Esophagus squamous epithelium (tissue), 5 donors: ENCODE measurements around the gene SNAP29. TPM values are rescaled to one million over a fixed set of nuclear protein-coding genes. Genes with fewer than 3 reads are reported as not detected.

ENCODE experiments used
- DNase-seq: peaks from one replicate; lab custom pipeline; 2025; lab: John Stamatoyannopoulos, UW
- H3K27ac ChIP-seq, 4 donors: fragments of 200-600 bp; sonication (generic); one replicate each; pipeline ENCODE4 v1.5.1; 2016 to 2019; ENCODE audit warnings: mild to moderate bottlenecking in 1 of 4
- H3K27me3 ChIP-seq, 4 donors: fragments of 200-600 bp; sonication (generic); 1 replicate in 3 of 4; 2 replicates in 1 of 4; pipeline versions ENCODE4 v1.5.1 to v1.6.0; 2017 to 2021; ENCODE audit warnings: antibody characterized with exemption in 1 of 4
- H3K36me3 ChIP-seq, 3 donors: fragments of 200-600 bp; sonication (generic); one replicate each; pipeline ENCODE4 v1.5.1; 2016 to 2019
- H3K4me1 ChIP-seq, 3 donors: fragments of 200-600 bp; sonication (generic); one replicate each; pipeline ENCODE4 v1.5.1; 2017 to 2019
- H3K4me3 ChIP-seq, 4 donors: fragments of 200-600 bp; sonication (generic); 1 replicate in 3 of 4; 2 replicates in 1 of 4; pipeline ENCODE4 v1.5.1; 2016 to 2019; ENCODE audit warnings: mild to moderate bottlenecking in 2 of 4, moderate library complexity in 1 of 4
- H3K9me3 ChIP-seq, 3 donors: fragments of 200-600 bp; sonication (generic); one replicate each; pipeline ENCODE4 v1.5.1; 2016 to 2019
- CTCF ChIP-seq, 6 experiments: fragments of 450-650 bp in 4 of 6; fragments of 200-600 bp in 2 of 6; sonication (generic) in 2 of 6; IDR thresholded peaks; one replicate each; pipeline ENCODE4 v1.5.1; 2016 to 2019; ENCODE audit warnings: antibody characterized with exemption in 6 of 6, mild to moderate bottlenecking in 4 of 6, moderate library complexity in 4 of 6
- POLR2A ChIP-seq, 4 donors: fragments of 450-650 bp; IDR thresholded peaks; one replicate each; pipeline ENCODE4 v1.6.1; 2017; ENCODE audit warnings: antibody characterized with exemption in 4 of 4, mild to moderate bottlenecking in 4 of 4, moderate library complexity in 3 of 4
- WGBS, 2 donors: methylation state at CpG; one replicate each; pipeline ENCODE4 v1.1.5; 2018; 5-methylcytosine and 5-hydroxymethylcytosine counted together
- intact Hi-C: fragments of 100-400 bp; cut with DNase I; formaldehyde crosslinking; loops from one replicate; pipeline ENCODE4 v1.15.0; 2022
- total RNA-seq, 4 donors: library from RNA; depleted of rRNA; stranded (reverse); fragments of >200 nt; gene quantifications; one replicate each; pipeline ENCODE4 v1.1.0, GENCODE V29; 2016
- donor health status: DM: yes; HTN: yes; CAD: no.

Gene SNAP29
- total RNA-seq, 4 donors from 2014 or later, result 13.0 to 19.6 (median 17.1) TPM

- Histone ChIP-seq H3K27ac (peak overlapping the region in 3 of 4 donors; percentile 74 to 89 (median 85)), H3K27me3 (no peaks in the 10 kb centered on the region), H3K4me1 (peaks cover 8 to 51% (median 12%) of the 10 kb centered on the region in 3 donors), H3K4me3 (no peak overlapping the region), H3K9me3 (no peaks in the 10 kb centered on the region), H3K36me3 (peaks cover 0 to 83% (median 0%) of the 10 kb centered on the region in 3 donors)
- DNase-seq, result no peak
- TF ChIP-seq CTCF (IDR thresholded peaks at IDR 0.05), result no peak
- TF ChIP-seq POLR2A (IDR thresholded peaks at IDR 0.05), result no peak
- 77 to 94% methylated on average over 5 of the region's 5 CpGs for WGBS, 2 donors
- intact Hi-C loops, result loop anchor here (10.0 kb wide), 2 partner anchors 48 to 72 kb away; partner anchors contain the start of gene CRKL
Measured at GRCh38 chr22:20866736-20867135, 7.9 kb downstream of the SNAP29 start.

GRCh38 chr22:20867179-20868024 lies 8.6 kb downstream of the SNAP29 start:
- TF ChIP-seq POLR2A (IDR thresholded peaks at IDR 0.05), result peak in 2 of 4 donors; percentile 18 to 43
- TF ChIP-seq CTCF (IDR thresholded peaks at IDR 0.05), result no peak
- H3K4me3 ChIP-seq, result no peak overlapping the region
- H3K27me3 ChIP-seq, result no peaks in the 10 kb centered on the region
- intact Hi-C loops, result loop anchor here (10.0 kb wide), 2 partner anchors 47 to 73 kb away; partner anchors contain the start of gene CRKL
- peak overlapping the region in 3 of 4 donors; percentile 74 to 89 (median 85) for H3K27ac ChIP-seq
- H3K9me3 ChIP-seq, result no peaks in the 10 kb centered on the region
- peaks cover 0 to 83% (median 0%) of the 10 kb centered on the region in 3 donors for H3K36me3 ChIP-seq
- WGBS, 2 donors, result 65 to 71% methylated on average over 8 to 11 of the region's 11 CpGs
- H3K4me1 ChIP-seq, result peaks cover 8 to 44% (median 8%) of the 10 kb centered on the region in 3 donors
- DNase-seq, result no peak

GRCh38 chr22:20868025-20868962 lies 9.5 kb downstream of the SNAP29 start:
- Histone ChIP-seq H3K9me3 (no peaks in the 10 kb centered on the region), H3K27ac (peak overlapping the region in 3 of 4 donors; percentile 74 to 89 (median 85)), H3K4me1 (peaks cover 3 to 35% (median 8%) of the 10 kb centered on the region in 3 donors), H3K36me3 (peaks cover 0 to 83% (median 0%) of the 10 kb centered on the region in 3 donors), H3K27me3 (no peaks in the 10 kb centered on the region), H3K4me3 (no peak overlapping the region)
- intact Hi-C loops, result loop anchor here (10.0 kb wide), 2 partner anchors 47 to 73 kb away; partner anchors contain the start of gene CRKL
- no peak for DNase-seq
- no peak for TF ChIP-seq POLR2A (IDR thresholded peaks at IDR 0.05)
- no peak for TF ChIP-seq CTCF (IDR thresholded peaks at IDR 0.05)
- 75 to 81% methylated on average over 6 to 7 of the region's 7 CpGs for WGBS, 2 donors

- Histone ChIP-seq H3K9me3 (no peaks in the 10 kb centered on the region), H3K4me1 (peaks cover 0 to 35% (median 8%) of the 10 kb centered on the region in 3 donors), H3K4me3 (no peak overlapping the region), H3K27ac (no peak overlapping the region), H3K27me3 (no peaks in the 10 kb centered on the region), H3K36me3 (peaks cover 0 to 82% (median 0%) of the 10 kb centered on the region in 3 donors)
- no peak for DNase-seq
- TF ChIP-seq POLR2A (IDR thresholded peaks at IDR 0.05) (no peak), CTCF (IDR thresholded peaks at IDR 0.05) (no peak)
- WGBS, 2 donors, result 100% methylated on average over 1 to 2 of the region's 2 CpGs
- intact Hi-C loops, result loop anchor here (10.0 kb wide), 2 partner anchors 46 to 74 kb away; partner anchors contain the start of gene CRKL
Measured at GRCh38 chr22:20869234-20869633, 10.4 kb downstream of the SNAP29 start.
